Measurements from ENCODE around the gene PIP4K2C.
A peak's percentile ranks its signal among the peaks of the same experiment; 100 is the strongest.
"Not testable (repeated sequence)": the region's sequence is repeated elsewhere in the genome, so short reads cannot be mapped to it uniquely, and the experiment has no call there.

Gene PIP4K2C

GRCh38 chr12:57585156-57585555, 5.8 kb upstream of the PIP4K2C start:
- no peak for DNase-seq (ENCODE audit: low read depth)

DNA sequence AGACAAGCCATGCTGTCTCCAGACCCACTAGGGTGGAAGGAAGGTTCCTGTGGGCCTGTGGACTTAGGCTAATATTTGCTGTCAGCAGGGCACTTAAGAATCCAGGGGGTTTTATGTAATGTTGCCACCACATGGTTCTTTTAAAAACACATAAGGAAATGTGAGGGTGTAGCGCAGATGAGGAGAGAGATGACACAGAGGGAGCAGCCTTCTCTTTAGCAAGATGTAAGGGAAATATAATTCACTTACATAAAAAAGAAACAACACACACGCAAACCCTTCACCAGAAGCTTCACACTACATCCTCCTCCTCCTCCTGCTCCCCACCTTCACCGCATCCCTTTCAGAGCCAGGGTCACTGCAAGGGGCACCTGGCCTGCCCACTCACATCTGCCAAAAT, 4.9 kb upstream of the PIP4K2C start:
- no peak for DNase-seq (ENCODE audit: low read depth)

- no peak for DNase-seq (ENCODE audit: low read depth)
These were observed 4.1 kb upstream of the PIP4K2C start for GRCh38 chr12:57586832-57587429.

GRCh38 chr12:57588951-57589610, 1.9 kb upstream of the PIP4K2C start:
- not testable (repeated sequence) for DNase-seq (ENCODE audit: low read depth)

- no peak for DNase-seq (ENCODE audit: low read depth)
These were observed 521 bp upstream of the PIP4K2C start for GRCh38 chr12:57590479-57590863.

DNA sequence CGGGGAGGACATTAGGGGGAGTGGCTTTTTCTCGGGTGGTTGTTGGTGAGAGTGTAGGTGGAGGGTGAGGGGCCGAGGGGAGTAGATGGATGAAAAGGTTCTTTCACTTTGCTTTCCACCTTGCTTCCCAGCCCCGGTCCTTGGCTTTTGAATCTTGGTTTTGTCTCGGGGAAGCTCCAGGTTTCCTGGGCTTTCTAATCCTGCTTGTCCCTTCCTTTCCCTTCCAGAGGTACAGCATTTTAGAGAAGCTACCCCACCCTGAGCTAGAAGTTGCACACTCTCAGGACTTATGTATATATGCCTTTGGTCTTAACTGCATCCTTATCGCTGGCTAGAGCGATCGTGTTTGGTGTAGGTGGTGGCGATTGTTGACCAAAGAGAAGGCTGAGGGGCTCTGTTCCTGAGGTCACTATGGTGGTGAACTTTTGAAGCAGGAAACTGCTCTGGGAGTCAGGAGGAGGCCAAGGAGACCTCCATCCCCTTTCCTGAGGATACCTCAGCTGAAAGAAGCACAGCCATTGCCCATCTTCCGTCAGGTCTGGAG, 862 bp downstream of the PIP4K2C start:
- no peak for DNase-seq (ENCODE audit: low read depth)

GRCh38 chr12:57592551-57593165, 1.7 kb downstream of the PIP4K2C start:
- peak; percentile 51 for DNase-seq (ENCODE audit: low read depth)

DNA sequence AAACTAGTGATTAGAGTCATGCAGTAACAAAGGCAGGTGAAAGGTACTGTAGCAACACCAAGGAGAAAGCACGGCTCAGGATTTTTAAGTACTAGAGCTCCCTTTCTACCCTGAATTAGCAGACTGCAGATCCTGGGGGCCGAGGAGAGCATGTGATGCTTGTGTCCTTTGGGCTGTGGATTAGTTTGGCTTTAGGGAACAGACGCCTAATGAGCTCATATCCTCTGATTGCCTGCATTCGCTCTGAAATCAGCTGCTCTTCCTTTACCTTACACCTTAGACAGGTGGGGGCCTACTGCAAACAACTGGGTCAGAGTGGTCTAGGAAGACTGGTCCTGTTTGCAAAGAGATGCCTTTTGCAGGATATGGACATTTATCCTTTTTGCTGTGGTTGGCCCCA, 2.2 kb downstream of the PIP4K2C start:
- no peak for DNase-seq (ENCODE audit: low read depth)

- DNase-seq (ENCODE audit: low read depth) = no peak
These were observed 9.4 kb downstream of the PIP4K2C start for GRCh38 chr12:57600395-57600794.

GRCh38 chr12:57602544-57602943, 11.6 kb downstream of the PIP4K2C start:
- DNase-seq (ENCODE audit: low read depth) = no peak

DNA sequence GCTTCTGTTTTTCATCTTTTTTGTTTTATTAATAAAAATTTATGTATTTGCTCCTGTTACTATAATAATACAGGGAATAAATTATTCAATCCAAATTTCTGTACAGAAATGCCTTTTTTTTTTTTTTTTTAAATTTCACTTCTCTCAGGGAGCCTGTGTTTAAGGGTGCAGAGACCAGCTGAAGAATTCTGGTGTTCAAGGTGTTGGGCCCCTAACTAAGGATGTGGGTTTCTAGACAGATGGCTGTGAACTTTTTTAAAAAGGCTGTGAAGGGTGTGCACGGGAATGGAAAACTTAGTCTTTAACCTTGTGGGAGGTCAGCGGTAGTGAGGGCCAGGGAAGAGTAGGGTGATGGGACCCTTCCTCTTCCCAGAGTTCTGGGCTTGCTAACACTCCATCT, 12.3 kb downstream of the PIP4K2C start:
- DNase-seq (ENCODE audit: low read depth) = no peak

- DNase-seq (ENCODE audit: low read depth) = peak; percentile 57
These were observed 12.9 kb downstream of the PIP4K2C start for GRCh38 chr12:57603815-57604453.

DNA sequence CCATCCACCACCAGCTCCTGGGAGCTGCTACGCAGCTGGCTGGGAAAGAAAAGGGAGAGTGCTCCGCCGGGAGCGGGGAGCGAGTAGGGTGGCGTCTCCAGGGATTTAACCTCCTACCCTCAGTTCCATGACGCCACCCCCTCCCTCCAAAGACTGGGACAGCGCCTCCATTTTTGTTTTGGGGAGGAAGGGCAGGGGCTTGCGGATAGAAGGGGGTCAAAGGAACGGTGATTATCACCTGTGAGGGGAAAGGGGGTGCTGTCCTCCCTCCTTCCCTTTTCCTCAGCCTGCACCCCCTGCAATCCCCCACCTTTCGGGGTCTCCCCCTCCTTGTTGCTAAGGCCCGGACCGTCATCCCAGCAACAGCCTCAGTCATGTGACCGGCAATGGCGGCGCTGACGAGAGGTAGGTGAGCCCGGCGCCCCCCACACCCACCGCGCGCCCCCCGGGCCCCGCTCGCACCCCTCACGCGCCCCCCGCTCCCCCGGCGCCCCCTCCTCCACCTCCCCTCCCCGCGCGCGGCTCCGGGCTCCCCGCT, 13.5 kb downstream of the PIP4K2C start, which contains the start of gene DTX3:
TSS of gene DTX3 (plus strand) at position 371 of the 538 bp plus-strand sequence. CDS start 1,694 bp downstream, outside the sequence.
- DNase-seq (ENCODE audit: low read depth) = peak; percentile 57

- peak; percentile 42 for DNase-seq (ENCODE audit: low read depth)
These were observed 14.2 kb downstream of the PIP4K2C start for GRCh38 chr12:57604992-57605810.

DNA sequence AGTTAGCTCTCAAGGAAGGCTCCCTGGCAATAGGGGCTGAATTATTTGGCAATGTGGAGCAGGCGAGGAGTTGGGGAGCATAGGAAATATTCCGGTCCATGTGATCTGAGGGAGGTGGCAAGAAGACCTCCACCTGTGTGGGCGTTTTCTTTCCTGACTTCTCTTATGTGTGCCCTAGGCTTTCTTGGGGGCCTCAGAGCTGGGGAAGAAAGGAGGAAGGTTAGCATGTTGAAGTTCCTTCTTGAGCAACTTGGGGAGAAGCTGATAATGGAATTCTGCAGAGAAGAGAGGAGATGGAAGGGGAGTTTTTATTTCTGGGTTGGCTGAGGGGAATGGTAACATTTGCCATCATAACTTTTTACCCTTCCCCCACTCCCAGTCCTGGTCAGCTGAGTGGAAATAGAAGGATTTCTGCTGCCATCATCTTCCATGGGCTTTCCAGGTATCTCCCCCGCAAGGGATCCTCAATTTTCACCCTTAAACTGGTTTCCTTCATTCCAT, 14.9 kb downstream of the PIP4K2C start:
- no peak for DNase-seq (ENCODE audit: low read depth)

GRCh38 chr12:57606399-57606798, 15.4 kb downstream of the PIP4K2C start:
- no peak for DNase-seq (ENCODE audit: low read depth)

DNA sequence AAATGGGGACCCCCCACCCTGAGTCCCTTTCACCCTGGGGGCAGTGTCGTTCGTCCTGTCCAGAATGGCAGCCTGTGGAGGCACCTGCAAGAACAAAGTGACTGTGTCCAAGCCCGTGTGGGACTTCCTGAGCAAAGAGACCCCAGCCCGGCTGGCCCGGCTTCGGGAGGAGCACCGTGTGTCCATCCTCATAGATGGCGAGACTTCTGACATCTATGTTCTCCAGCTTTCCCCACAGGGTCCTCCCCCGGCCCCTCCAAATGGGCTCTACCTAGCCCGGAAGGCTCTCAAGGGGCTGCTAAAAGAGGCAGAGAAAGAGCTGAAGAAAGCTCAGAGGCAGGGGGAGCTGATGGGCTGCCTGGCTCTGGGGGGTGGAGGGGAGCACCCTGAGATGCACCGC, 15.8 kb downstream of the PIP4K2C start:
- DNase-seq (ENCODE audit: low read depth) = no peak

DNA sequence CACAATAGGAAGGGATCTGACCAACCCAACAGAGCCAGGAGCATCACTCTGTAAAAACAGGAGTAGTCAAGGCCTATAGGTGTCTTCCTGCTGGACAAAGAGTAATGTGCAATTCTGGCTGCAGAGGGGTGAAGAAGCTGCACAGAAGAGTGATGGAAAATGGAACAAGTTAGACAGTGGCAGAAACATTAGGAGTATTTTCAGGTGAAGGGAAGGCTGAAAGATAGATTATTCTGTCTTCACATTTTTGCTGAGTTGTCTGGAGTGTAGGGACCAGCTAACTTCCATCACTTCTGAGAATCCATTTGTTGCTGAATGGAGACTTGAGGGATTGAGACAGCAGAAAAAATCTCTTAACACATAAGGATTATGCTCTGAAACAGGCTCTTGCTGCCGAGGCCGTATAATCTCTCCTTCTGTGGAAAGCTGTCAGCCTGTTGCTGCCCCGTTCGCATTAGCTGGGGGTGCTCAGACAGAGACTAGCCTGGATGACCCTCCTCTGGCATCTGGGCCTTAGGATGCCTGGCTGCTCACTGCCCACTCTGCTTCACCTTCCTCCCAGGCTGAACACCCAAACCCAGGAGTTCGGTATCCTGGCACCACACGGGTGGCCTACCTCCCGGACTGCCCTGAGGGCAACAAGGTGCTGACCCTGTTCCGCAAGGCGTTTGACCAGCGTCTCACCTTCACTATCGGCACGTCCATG, 17.1 kb downstream of the PIP4K2C start:
- DNase-seq (ENCODE audit: low read depth) = no peak

GRCh38 chr12:57609101-57609780, 18.2 kb downstream of the PIP4K2C start:
- DNase-seq (ENCODE audit: low read depth) = no peak

Measured in ELR (cell line).